Lower leg skin (tissue), 4 donors: ENCODE data around the gene MKNK1. TPM values are rescaled to one million over a fixed set of nuclear protein-coding genes. Genes with fewer than 3 reads are reported as not detected.

Experiments
- DNase-seq, 2 donors: peaks; one replicate each; pipeline ENCODE4 v3.0.0-alpha.2; 2019; ENCODE audit warnings: low spot score in 2 of 2
- H3K4me3 ChIP-seq: fragments of 200-600 bp; sonication (generic); 2 replicates; pipeline ENCODE4 v1.5.1; 2017; ENCODE audit warnings: mild to moderate bottlenecking, low read depth; ENCODE audit not compliant: poor library complexity, severe bottlenecking
- CTCF ChIP-seq, 3 donors: fragments of 450-650 bp; IDR thresholded peaks; one replicate each; pipeline ENCODE4 v1.5.1; 2016; ENCODE audit warnings: antibody characterized with exemption in 3 of 3, mild to moderate bottlenecking in 3 of 3, moderate library complexity in 2 of 3
- POLR2A ChIP-seq, 2 donors: fragments of 450-650 bp; IDR thresholded peaks; one replicate each; pipeline ENCODE4 v1.6.1; 2016 to 2017; ENCODE audit warnings: antibody characterized with exemption in 2 of 2, mild to moderate bottlenecking in 1 of 2, moderate library complexity in 1 of 2
- WGBS, 2 donors: methylation state at CpG; one replicate each; pipeline ENCODE4 v1.1.5; 2018; 5-methylcytosine and 5-hydroxymethylcytosine counted together
- intact Hi-C: fragments of 100-400 bp; cut with DNase I; formaldehyde crosslinking; loops from one replicate; pipeline ENCODE4 v1.15.0; 2023; ENCODE audit warnings: low total_unique reads
- total RNA-seq, 4 donors: library from RNA; depleted of rRNA; stranded (reverse); fragments of >200 nt; gene quantifications; one replicate each; pipeline ENCODE4 v1.1.0, GENCODE V29; 2016

Gene MKNK1
- total RNA-seq, 4 donors from 2014 or later: 9.6 to 23.0 (median 13.7) TPM

- DNase-seq: no peak
- WGBS, 2 donors: 91% methylated on average over 3 of the region's 3 CpGs
- no peak overlapping the region for H3K4me3 ChIP-seq
- TF ChIP-seq CTCF (IDR thresholded peaks at IDR 0.05) (no peak), POLR2A (IDR thresholded peaks at IDR 0.05) (no peak)
- intact Hi-C loops: no loop called here
Measured at GRCh38 chr1:46596846-46597245, 7.2 kb downstream of the MKNK1 start.

DNA sequence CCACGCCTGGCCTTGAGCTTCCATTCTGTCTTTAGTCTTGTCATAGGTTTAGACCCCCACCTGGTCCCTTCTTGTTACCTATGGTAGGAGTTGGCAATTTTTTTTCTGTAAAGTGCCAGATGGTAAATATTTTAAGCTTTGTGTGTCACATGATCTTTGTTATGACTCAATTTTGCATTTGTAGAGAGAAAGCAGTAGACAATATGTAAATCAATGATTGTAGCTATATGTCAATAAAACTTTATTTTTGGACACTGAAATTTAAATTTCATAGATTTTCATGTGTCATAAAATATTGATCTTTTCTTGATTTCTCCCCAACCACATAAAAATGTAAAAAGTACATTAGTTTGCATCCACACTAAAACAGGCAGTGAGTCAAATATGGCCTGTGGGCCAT, 8.0 kb downstream of the MKNK1 start:
- DNase-seq: no peak
- intact Hi-C loops: no loop called here
- TF ChIP-seq CTCF (IDR thresholded peaks at IDR 0.05): no peak
- TF ChIP-seq POLR2A (IDR thresholded peaks at IDR 0.05): no peak
- no peak overlapping the region for H3K4me3 ChIP-seq
- WGBS, 2 donors: 96 to 100% methylated on average over 1 of the region's 1 CpG

GRCh38 chr1:46595127-46595526, 8.9 kb downstream of the MKNK1 start:
- intact Hi-C loops: no loop called here
- 33 to 47% methylated on average over 3 of the region's 3 CpGs for WGBS, 2 donors
- TF ChIP-seq CTCF (IDR thresholded peaks at IDR 0.05) (no peak), POLR2A (IDR thresholded peaks at IDR 0.05) (no peak)
- H3K4me3 ChIP-seq: no peak overlapping the region
- DNase-seq: peak; percentile 78 to 92

DNA sequence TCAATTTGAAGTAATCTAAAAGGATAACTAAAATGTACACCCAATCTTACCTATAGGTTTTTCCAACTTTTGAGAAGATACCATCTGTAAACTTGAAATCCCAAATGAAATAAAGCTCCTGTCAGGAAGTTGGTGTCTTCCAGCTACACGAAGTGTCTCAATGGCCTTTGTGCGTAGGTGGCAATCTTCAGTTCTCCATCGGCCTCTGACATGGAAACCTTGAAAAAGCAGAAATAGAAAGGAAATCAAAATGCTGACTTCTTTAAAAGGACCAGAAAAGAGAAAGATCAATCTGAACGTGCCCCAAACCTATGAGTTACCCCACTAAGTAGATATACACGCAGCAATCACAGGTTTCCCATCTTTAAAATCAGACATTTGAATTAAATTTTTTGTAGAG, 10.0 kb downstream of the MKNK1 start:
- H3K4me3 ChIP-seq: no peak overlapping the region
- DNase-seq: no peak
- WGBS, 2 donors: 86 to 94% methylated on average over 5 of the region's 5 CpGs
- intact Hi-C loops: no loop called here
- TF ChIP-seq POLR2A (IDR thresholded peaks at IDR 0.05) (no peak), CTCF (IDR thresholded peaks at IDR 0.05) (no peak)

GRCh38 chr1:46592823-46593222, 11.2 kb downstream of the MKNK1 start:
- no peak for DNase-seq
- WGBS, 2 donors: 80 to 86% methylated on average over 4 of the region's 4 CpGs
- TF ChIP-seq CTCF (IDR thresholded peaks at IDR 0.05) (no peak), POLR2A (IDR thresholded peaks at IDR 0.05) (no peak)
- no peak overlapping the region for H3K4me3 ChIP-seq
- intact Hi-C loops: no loop called here

- intact Hi-C loops: no loop called here
Measured at GRCh38 chr1:46589529-46589928, 14.5 kb downstream of the MKNK1 start.

More at GRCh38 chr1:46589529-46589928, 14.5 kb downstream of the MKNK1 start:
- H3K4me3 ChIP-seq: no peak overlapping the region
- no peak for TF ChIP-seq POLR2A (IDR thresholded peaks at IDR 0.05)
- TF ChIP-seq CTCF (IDR thresholded peaks at IDR 0.05): no peak
- 96 to 98% methylated on average over 3 of the region's 3 CpGs for WGBS, 2 donors
- DNase-seq: no peak
